ENCODE results near the gene OLFM1. TPM values are rescaled to one million over a fixed set of nuclear protein-coding genes. Genes with fewer than 3 reads are reported as not detected.

Gene OLFM1
- total RNA-seq, 4 donors from 2014 or later = 3.4 to 8.5 (median 6.7) TPM

DNA sequence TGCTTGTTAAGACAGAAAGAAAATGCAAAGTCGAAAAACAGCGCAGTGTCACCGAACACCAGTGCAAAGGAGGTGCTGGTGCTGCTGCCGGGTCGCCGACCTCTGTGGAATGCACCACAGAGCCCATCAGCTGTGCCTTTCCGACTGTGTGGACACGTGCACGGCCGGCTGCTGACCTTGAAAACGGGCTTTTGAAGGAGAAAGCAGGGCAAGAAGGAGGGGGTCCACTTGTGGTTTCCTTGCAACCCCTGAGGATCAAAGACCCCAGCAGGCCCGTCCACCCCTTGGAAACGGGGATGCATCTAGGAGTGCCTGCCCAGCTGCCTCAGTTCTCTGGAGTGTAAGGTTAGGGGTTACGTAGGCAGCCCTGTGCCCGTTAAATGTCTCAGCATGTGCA, 6.2 kb upstream of the OLFM1 start:
- no peak overlapping the region for H3K4me3 ChIP-seq
- peaks cover 5 to 8% of the 10 kb centered on the region in 2 donors for H3K4me1 ChIP-seq
- no peak for DNase-seq
- in situ Hi-C loops (cut with MboI; ENCODE audit: low sequenced_read_pairs in 4 of 4) (loop anchor here in 3 of 4 donors (10.0 to 25.0 kb wide), 3 partner anchors 264 to 334 kb away; no protein-coding TSS in a partner anchor), intact Hi-C loops (cut with DNase I; ENCODE audit: low total_unique reads) (no loop called here)
- TF ChIP-seq POLR2A (IDR thresholded peaks at IDR 0.05) = no peak
- TF ChIP-seq, protein P1, sequence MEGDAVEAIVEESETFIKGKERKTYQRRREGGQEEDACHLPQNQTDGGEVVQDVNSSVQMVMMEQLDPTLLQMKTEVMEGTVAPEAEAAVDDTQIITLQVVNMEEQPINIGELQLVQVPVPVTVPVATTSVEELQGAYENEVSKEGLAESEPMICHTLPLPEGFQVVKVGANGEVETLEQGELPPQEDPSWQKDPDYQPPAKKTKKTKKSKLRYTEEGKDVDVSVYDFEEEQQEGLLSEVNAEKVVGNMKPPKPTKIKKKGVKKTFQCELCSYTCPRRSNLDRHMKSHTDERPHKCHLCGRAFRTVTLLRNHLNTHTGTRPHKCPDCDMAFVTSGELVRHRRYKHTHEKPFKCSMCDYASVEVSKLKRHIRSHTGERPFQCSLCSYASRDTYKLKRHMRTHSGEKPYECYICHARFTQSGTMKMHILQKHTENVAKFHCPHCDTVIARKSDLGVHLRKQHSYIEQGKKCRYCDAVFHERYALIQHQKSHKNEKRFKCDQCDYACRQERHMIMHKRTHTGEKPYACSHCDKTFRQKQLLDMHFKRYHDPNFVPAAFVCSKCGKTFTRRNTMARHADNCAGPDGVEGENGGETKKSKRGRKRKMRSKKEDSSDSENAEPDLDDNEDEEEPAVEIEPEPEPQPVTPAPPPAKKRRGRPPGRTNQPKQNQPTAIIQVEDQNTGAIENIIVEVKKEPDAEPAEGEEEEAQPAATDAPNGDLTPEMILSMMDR (IDR thresholded peaks at IDR 0.05 in 4 of 5, conservative IDR thresholded peaks at IDR 0.05 in 1 of 5) = no peak
- H3K9me3 ChIP-seq = no peaks in the 10 kb centered on the region
- no peak overlapping the region for H3K27ac ChIP-seq
- no peaks in the 10 kb centered on the region for H3K36me3 ChIP-seq
- H3K27me3 ChIP-seq = peaks cover 2 to 13% (median 4%) of the 10 kb centered on the region in 3 donors
- ATAC-seq = no peak

DNA sequence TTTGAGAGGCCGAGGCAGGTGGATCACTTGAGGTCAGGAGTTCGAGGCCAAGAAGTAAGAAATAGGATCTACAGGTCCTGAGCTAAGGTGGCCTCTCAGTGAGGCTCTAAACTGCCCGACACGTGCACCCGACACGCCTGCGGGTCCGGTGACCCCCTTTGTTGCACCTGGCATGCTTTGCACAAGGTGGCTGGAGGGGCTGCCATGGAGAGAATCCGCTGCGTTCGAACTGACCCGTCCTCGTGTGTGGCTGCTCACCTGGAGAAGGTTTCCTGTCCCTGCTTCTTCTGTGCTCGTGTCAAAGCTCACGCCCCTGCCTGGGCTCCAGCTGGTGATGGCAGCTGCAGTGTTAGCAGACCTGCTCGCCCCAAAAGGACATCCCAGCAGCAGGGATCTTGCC, 5.7 kb upstream of the OLFM1 start:
- peaks cover 5 to 14% (median 5%) of the 10 kb centered on the region in 3 donors for H3K27me3 ChIP-seq
- ATAC-seq = no peak
- intact Hi-C loops (cut with DNase I; ENCODE audit: low total_unique reads) = no loop called here

DNA sequence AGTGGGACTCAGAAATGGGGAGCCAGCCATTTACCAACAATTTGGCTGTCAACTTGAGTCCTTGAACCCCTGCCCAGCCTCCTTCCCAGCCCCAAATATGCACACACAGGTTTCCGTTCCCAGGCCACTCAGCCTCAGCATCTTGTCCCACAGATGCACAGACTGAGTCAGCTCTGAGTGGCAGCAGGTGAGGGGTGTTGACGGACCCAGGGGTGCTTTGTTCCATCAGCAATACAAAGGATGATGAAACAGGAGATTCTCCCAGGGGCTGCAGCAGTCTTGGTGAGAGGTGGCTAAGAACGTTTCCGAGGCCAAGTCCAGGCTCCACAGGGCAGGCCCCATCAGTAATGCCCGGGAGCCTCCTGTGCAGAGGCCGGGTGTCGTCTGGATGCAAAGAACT, 4.9 kb upstream of the OLFM1 start:
- H3K27me3 ChIP-seq = peaks cover 10 to 18% (median 11%) of the 10 kb centered on the region in 3 donors
- intact Hi-C loops (cut with DNase I; ENCODE audit: low total_unique reads) = no loop called here
- in situ Hi-C loops (cut with MboI; ENCODE audit: low sequenced_read_pairs in 4 of 4) = loop anchor here in 3 of 4 donors (10.0 to 25.0 kb wide), 3 partner anchors 262 to 332 kb away; no protein-coding TSS in a partner anchor

More for the DNA sequence above, 5.7 kb upstream of the OLFM1 start:
- Histone ChIP-seq H3K27ac (no peak overlapping the region), H3K9me3 (no peaks in the 10 kb centered on the region), H3K4me1 (peaks cover 7 to 13% of the 10 kb centered on the region in 2 donors), H3K4me3 (no peak overlapping the region), H3K36me3 (no peaks in the 10 kb centered on the region)
- TF ChIP-seq, protein P1 (IDR thresholded peaks at IDR 0.05 in 4 of 5, conservative IDR thresholded peaks at IDR 0.05 in 1 of 5) = no peak
- no peak for TF ChIP-seq POLR2A (IDR thresholded peaks at IDR 0.05)
- no peak for DNase-seq
- in situ Hi-C loops (cut with MboI; ENCODE audit: low sequenced_read_pairs in 4 of 4) = loop anchor here in 3 of 4 donors (10.0 to 25.0 kb wide), 3 partner anchors 263 to 333 kb away; no protein-coding TSS in a partner anchor

DNA sequence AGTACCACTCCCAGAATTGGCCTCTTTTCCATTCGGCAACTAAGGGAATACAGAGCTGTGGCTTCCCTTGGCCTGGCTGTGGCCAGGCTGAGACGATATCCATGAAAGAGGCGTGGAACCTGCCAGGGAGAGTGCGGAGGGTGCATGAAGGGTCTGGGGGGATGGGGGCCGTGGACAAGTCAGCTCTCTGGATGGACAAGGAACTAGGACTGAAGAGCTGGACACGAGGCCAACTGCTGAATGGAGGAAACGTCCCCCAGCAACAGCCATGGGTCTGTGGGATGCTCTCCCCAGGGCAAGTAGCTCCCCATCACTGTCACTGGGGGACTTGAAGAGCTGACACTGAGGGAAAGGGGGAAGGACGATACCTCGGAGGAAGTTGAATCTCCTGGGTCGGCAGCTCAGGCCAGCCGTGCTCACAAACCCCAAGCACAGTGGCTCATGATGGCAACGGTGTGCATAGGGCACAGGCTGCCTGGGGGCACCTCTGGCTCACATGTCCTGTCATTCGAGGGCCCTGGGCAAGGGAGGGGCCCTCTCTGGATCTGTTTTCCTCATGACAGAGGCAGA, 4.1 kb upstream of the OLFM1 start:
- no peak for DNase-seq
- H3K27ac ChIP-seq = no peak overlapping the region
- TF ChIP-seq POLR2A (IDR thresholded peaks at IDR 0.05) = no peak
- TF ChIP-seq, protein P1 (IDR thresholded peaks at IDR 0.05 in 4 of 5, conservative IDR thresholded peaks at IDR 0.05 in 1 of 5) = no peak
- intact Hi-C loops (cut with DNase I; ENCODE audit: low total_unique reads) = no loop called here
- H3K4me1 ChIP-seq = peaks cover 11 to 20% of the 10 kb centered on the region in 2 donors
- no peak for ATAC-seq
- in situ Hi-C loops (cut with MboI; ENCODE audit: low sequenced_read_pairs in 4 of 4) = loop anchor here in 3 of 4 donors (10.0 to 25.0 kb wide), 3 partner anchors 261 to 331 kb away; no protein-coding TSS in a partner anchor
- H3K9me3 ChIP-seq = no peaks in the 10 kb centered on the region
- no peaks in the 10 kb centered on the region for H3K36me3 ChIP-seq
- no peak overlapping the region for H3K4me3 ChIP-seq
- peaks cover 12 to 21% (median 13%) of the 10 kb centered on the region in 3 donors for H3K27me3 ChIP-seq

More for the DNA sequence above, 4.9 kb upstream of the OLFM1 start:
- peaks cover 7 to 18% of the 10 kb centered on the region in 2 donors for H3K4me1 ChIP-seq
- H3K9me3 ChIP-seq = no peaks in the 10 kb centered on the region
- ATAC-seq = no peak
- no peak for TF ChIP-seq POLR2A (IDR thresholded peaks at IDR 0.05)
- TF ChIP-seq, protein P1 (IDR thresholded peaks at IDR 0.05 in 4 of 5, conservative IDR thresholded peaks at IDR 0.05 in 1 of 5) = no peak
- H3K27ac ChIP-seq = no peak overlapping the region
- DNase-seq = no peak
- no peaks in the 10 kb centered on the region for H3K36me3 ChIP-seq
- H3K4me3 ChIP-seq = no peak overlapping the region

Data from gastrocnemius medialis (tissue), 4 donors.